GM20000 (cell line): ENCODE results near the gene NXF2.
"Not testable (repeated sequence)": the region's sequence is repeated elsewhere in the genome, so short reads cannot be mapped to it uniquely, and the experiment has no call there.

Experiments
- DNase-seq: peaks from one replicate; pipeline ENCODE4 v3.0.0; 2012; ENCODE audit warnings: low spot score
- CTCF ChIP-seq: IDR thresholded peaks from 2 replicates; pipeline ENCODE4 v1.5.1; 2012; ENCODE audit warnings: mild to moderate bottlenecking, control low read depth; ENCODE audit errors: extremely low read depth, missing control alignments

Gene NXF2

GRCh38 chrX:102246893-102247292 lies at the start of gene NXF2:
TSS of gene NXF2 (plus strand) at chrX:102247167. CDS start at chrX:102307079, 59,912 bp downstream.
- DNase-seq = not testable (repeated sequence)

- not testable (repeated sequence) for DNase-seq
Measured at GRCh38 chrX:102207940-102208339, 39.0 kb upstream of the NXF2 start.

- DNase-seq = not testable (repeated sequence)
Measured at GRCh38 chrX:102214986-102215385, 32.0 kb upstream of the NXF2 start, which contains the start of gene TCP11X1. TSS of gene TCP11X1 (plus strand) at chrX:102215301.

DNA sequence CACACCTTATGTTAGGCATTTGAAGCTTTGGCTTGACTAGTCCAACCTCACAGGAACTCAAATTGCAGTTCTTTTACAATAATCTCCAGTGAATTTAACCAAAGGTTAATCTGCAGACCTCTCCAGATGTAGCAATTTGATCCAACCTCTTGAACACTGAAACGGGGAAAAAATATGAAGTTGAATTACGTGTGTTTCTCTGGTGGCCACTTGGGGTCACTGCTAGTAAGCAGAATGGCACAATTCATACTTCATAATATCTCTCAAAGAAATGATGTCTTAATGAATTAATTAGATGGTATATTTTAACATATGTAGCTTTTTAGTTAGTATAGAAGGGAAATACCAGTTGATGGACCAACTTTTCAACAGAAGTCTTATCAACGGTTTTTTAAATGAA lies 30.5 kb upstream of the NXF2 start:
- DNase-seq = not testable (repeated sequence)

GRCh38 chrX:102235678-102236077 lies 11.3 kb upstream of the NXF2 start:
- DNase-seq = not testable (repeated sequence)

GRCh38 chrX:102240265-102240664 lies 6.7 kb upstream of the NXF2 start:
- not testable (repeated sequence) for DNase-seq

DNA sequence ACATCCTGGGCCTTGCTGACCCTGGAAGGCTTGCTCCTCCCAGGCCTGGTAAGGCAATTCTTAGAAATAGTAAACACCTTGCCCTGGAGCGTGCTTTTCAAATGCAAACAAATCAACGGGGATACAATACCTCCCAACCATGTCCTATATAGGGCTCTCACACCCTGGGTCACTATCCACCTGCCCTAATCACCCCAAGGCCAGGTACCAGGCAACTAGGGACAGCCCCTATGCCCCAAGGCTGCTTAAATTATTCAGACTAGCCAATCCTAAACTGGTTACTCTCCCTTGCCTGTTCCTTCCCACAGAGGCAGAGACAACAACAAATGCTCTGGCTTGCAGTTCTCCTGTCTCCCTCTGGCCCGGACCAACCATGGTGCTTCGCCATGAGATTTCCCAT lies 25.3 kb downstream of the NXF2 start:
- DNase-seq = not testable (repeated sequence)

GRCh38 chrX:102338162-102338561 lies 91.2 kb downstream of the NXF2 start:
- no peak for DNase-seq
- no peak for TF ChIP-seq CTCF

DNA sequence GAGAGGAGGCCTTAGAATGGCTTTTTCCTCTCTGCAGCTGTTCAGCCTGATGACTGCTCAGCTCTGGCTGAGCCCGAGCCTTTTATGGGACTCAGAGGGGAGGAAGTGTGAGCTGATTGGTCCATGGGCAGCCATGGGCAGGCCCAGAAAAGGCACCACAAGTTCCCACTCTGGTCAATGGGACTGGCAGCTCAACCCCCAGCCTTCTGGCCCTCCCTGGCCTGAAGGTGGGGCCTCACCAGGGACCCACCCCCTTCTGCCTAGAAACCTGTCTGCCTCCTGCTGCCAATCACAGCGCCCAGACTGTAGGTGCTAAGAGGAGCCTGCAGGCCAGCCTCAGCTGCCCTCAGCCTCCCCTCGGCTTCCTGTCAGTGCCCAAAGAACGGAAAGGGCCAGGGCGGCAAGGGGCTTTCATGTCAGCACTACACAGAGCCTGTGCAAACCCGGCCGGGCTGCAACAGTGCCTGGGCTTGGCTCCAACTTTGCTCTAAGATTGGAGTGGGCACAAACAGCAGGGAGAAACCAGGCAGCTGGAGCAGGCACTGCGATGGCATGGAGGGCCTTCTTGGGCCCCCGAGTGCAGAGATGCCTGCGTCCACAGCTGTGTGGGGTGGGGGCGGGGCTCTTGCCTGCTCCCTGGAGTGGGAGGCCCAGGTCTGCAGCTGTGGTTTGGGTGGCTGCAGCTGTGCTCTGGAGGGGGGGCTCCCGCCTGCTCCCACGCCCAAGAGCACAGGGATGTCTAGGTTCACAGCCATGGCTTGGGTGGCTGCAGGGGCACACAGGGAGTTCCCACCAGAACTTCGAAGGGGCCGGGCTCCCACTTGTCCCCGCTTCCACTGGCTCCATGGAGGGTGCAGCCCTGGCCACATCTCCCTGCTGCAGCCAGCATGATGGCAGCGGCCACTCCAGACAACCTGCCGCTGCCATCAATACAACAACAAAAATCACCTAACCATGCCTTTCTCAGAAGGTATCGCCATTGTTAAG lies 92.6 kb downstream of the NXF2 start:
- no peak for TF ChIP-seq CTCF
- no peak for DNase-seq

GRCh38 chrX:102341867-102342266 lies 94.9 kb downstream of the NXF2 start:
- no peak for TF ChIP-seq CTCF
- no peak for DNase-seq

DNA sequence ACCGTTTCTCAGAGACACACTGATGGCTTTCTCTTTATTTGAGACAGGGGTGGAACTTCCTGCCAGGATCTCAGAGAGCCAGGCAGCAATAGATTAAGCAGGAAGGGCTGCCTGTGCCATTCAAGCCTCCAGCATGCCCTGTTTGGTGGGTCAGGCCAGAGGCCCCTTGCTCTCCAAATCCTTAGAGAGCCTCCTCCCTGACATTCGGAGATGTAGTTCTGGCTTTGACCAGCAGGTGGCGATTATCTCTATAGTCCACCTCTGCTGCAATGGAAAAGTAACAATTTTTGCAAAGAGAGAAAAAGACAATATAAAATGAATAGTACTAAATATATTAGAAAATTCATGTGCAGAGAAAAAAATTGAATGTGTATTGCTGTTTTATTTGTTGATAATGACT lies 98.9 kb downstream of the NXF2 start:
- peak; percentile 58 for TF ChIP-seq CTCF
- DNase-seq = peak; percentile 26
